OCI-LY1 (cell line): Measurements from ENCODE around the gene NOX5.

Experiments used
- H2AFZ ChIP-seq: fragments of 200-600 bp; sonication (generic), shearing (Covaris generic); 2 replicates; pipeline ENCODE4 v1.6.0; 2014; ENCODE audit warnings: antibody characterized with exemption, mild to moderate bottlenecking, low read length
- H3F3A ChIP-seq: fragments of 200-600 bp; sonication (generic), shearing (Covaris generic); 2 replicates; pipeline ENCODE4 v1.6.0; 2014; ENCODE audit warnings: mild to moderate bottlenecking, antibody characterized with exemption, low read length, moderate library complexity; ENCODE audit not compliant: insufficient read depth
- H3K27ac ChIP-seq: fragments of 200-600 bp; sonication (generic); 2 replicates; pipeline ENCODE4 v1.5.1; 2014; ENCODE audit warnings: low read length, mixed run types, mild to moderate bottlenecking, low read depth; ENCODE audit not compliant: poor library complexity, severe bottlenecking
- H3K27me3 ChIP-seq: fragments of 200-600 bp; sonication (generic); 2 replicates; pipeline ENCODE4 v1.6.0; 2014; ENCODE audit warnings: antibody characterized with exemption, mild to moderate bottlenecking, low read length, moderate library complexity; ENCODE audit not compliant: insufficient read depth
- H3K36me3 ChIP-seq: fragments of 200-600 bp; sonication (generic); 2 replicates; pipeline ENCODE4 v1.6.1; 2014; ENCODE audit warnings: mild to moderate bottlenecking, antibody characterized with exemption, low read length, moderate library complexity, mixed read lengths; ENCODE audit not compliant: insufficient read depth
- H3K4me1 ChIP-seq: fragments of 200-600 bp; sonication (generic); 2 replicates; pipeline ENCODE4 v1.5.1; 2014; ENCODE audit warnings: mild to moderate bottlenecking, low read length, moderate library complexity; ENCODE audit not compliant: insufficient read depth, severe bottlenecking
- H3K4me2 ChIP-seq: fragments of 200-600 bp; sonication (generic), shearing (Covaris generic); 2 replicates; pipeline ENCODE4 v1.6.1; 2014; ENCODE audit warnings: low read length
- H3K4me3 ChIP-seq: fragments of 200-600 bp; sonication (generic); 2 replicates; pipeline ENCODE4 v1.5.1; 2014; ENCODE audit warnings: low read length, low read depth, mild to moderate bottlenecking, mixed read lengths; ENCODE audit not compliant: poor library complexity, severe bottlenecking
- H3K79me2 ChIP-seq: fragments of 200-600 bp; shearing (Covaris generic); 2 replicates; pipeline ENCODE4 v1.6.1; 2016; ENCODE audit warnings: mixed run types, low read length, mixed read lengths; ENCODE audit not compliant: insufficient read depth
- H3K9ac ChIP-seq: fragments of 200-600 bp; sonication (generic), shearing (Covaris generic); 2 replicates; pipeline ENCODE4 v1.6.1; 2014; ENCODE audit warnings: mild to moderate bottlenecking, low read length, mixed read lengths
- H3K9me2 ChIP-seq: fragments of 200-600 bp; sonication (generic), shearing (Covaris generic); 2 replicates; pipeline ENCODE4 v1.6.1; 2014; ENCODE audit warnings: low read depth, mild to moderate bottlenecking, low read length, mixed read lengths
- H3K9me3 ChIP-seq: fragments of 200-600 bp; shearing (Covaris generic); 2 replicates; pipeline ENCODE4 v1.6.1; 2014; ENCODE audit warnings: low read length, mixed read lengths
- H4K20me1 ChIP-seq: fragments of 200-600 bp; sonication (generic), shearing (Covaris generic); 2 replicates; pipeline ENCODE4 v1.6.0; 2016; ENCODE audit warnings: mild to moderate bottlenecking, low read length; ENCODE audit not compliant: insufficient read depth
- EZH2 ChIP-seq: fragments of 200-600 bp; sonication (generic), shearing (Covaris generic); IDR thresholded peaks from 2 replicates; pipeline ENCODE4 v1.8.0; 2017; ENCODE audit warnings: borderline replicate concordance, mixed run types, mild to moderate bottlenecking, antibody characterized with exemption, low read length, moderate library complexity, mixed read lengths
- TF ChIP-seq, protein P1 (sequence below): fragments of 200-600 bp; sonication (generic), shearing (Covaris generic); IDR thresholded peaks from 2 replicates; pipeline ENCODE4 v1.5.1; 2017; ENCODE audit warnings: mild to moderate bottlenecking, antibody characterized with exemption, low read length, moderate library complexity, mixed read lengths

NOX5 gene

DNA sequence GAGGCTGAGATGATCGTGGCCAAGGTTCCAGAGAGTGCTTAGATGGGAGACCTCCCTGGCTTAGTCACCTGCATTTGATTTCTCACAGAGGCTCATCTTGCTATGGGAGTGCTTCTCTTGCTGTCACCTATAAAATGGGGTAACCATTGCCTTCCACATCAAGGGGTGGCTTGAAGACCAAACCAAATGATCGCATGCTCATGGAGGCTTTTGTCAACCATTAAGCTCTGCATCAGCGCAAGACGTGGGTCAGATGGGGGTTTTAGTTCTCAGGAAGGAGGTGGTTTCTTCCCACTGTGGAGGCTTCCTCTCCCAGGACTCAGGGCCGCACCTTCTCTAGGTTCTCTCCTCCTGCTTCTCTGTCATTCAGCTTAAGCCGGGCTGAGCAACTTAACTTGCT lies 27.4 kb upstream of the NOX5 start:
- Histone ChIP-seq H3K27me3 (peaks cover 4% of the 10 kb centered on the region; the same call in 1 of the 2 replicates), H3K9me2 (no peaks in the 10 kb centered on the region), H3K27ac (no peak overlapping the region), H3F3A (no peaks in the 10 kb centered on the region), H2AFZ (no peak overlapping the region), H3K4me1 (no peaks in the 10 kb centered on the region), H3K36me3 (no peaks in the 10 kb centered on the region), H3K9me3 (no peaks in the 10 kb centered on the region), H3K79me2 (no peaks in the 10 kb centered on the region), H3K9ac (no peak overlapping the region), H3K4me2 (no peak overlapping the region), H4K20me1 (no peaks in the 10 kb centered on the region), H3K4me3 (no peak overlapping the region)
- TF ChIP-seq, protein P1, sequence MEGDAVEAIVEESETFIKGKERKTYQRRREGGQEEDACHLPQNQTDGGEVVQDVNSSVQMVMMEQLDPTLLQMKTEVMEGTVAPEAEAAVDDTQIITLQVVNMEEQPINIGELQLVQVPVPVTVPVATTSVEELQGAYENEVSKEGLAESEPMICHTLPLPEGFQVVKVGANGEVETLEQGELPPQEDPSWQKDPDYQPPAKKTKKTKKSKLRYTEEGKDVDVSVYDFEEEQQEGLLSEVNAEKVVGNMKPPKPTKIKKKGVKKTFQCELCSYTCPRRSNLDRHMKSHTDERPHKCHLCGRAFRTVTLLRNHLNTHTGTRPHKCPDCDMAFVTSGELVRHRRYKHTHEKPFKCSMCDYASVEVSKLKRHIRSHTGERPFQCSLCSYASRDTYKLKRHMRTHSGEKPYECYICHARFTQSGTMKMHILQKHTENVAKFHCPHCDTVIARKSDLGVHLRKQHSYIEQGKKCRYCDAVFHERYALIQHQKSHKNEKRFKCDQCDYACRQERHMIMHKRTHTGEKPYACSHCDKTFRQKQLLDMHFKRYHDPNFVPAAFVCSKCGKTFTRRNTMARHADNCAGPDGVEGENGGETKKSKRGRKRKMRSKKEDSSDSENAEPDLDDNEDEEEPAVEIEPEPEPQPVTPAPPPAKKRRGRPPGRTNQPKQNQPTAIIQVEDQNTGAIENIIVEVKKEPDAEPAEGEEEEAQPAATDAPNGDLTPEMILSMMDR, result no peak
- no peak for TF ChIP-seq EZH2

- Histone ChIP-seq H3K9me2 (no peaks in the 10 kb centered on the region), H3K36me3 (no peaks in the 10 kb centered on the region), H3K27ac (no peak overlapping the region), H3F3A (no peaks in the 10 kb centered on the region), H3K9me3 (no peaks in the 10 kb centered on the region), H4K20me1 (no peaks in the 10 kb centered on the region), H3K9ac (no peak overlapping the region), H3K4me3 (no peak overlapping the region), H3K79me2 (no peaks in the 10 kb centered on the region), H3K4me2 (no peak overlapping the region), H3K27me3 (peaks cover 4% of the 10 kb centered on the region; the same call in 1 of the 2 replicates), H2AFZ (no peak overlapping the region), H3K4me1 (no peaks in the 10 kb centered on the region)
- TF ChIP-seq, protein P1, result no peak
- no peak for TF ChIP-seq EZH2
Observed at GRCh38 chr15:68987676-68988075, 26.8 kb upstream of the NOX5 start.

- Histone ChIP-seq H3K9me2 (no peaks in the 10 kb centered on the region), H4K20me1 (no peaks in the 10 kb centered on the region), H3K27ac (no peak overlapping the region), H3K27me3 (peaks cover 4% of the 10 kb centered on the region; the same call in 1 of the 2 replicates), H3K9me3 (no peaks in the 10 kb centered on the region), H3K79me2 (no peaks in the 10 kb centered on the region), H3F3A (no peaks in the 10 kb centered on the region), H3K4me3 (no peak overlapping the region), H3K9ac (no peak overlapping the region), H3K36me3 (no peaks in the 10 kb centered on the region), H3K4me2 (no peak overlapping the region), H3K4me1 (no peaks in the 10 kb centered on the region), H2AFZ (no peak overlapping the region)
- TF ChIP-seq, protein P1, result no peak
- TF ChIP-seq EZH2, result no peak
Observed at GRCh38 chr15:68989541-68990230, 24.8 kb upstream of the NOX5 start.
